Body of pancreas (tissue), 4 donors: ENCODE data around the gene PDE10A.

Source experiments
- POLR2A ChIP-seq, 3 donors: fragments of 450-650 bp; IDR thresholded peaks; one replicate each; pipeline ENCODE4 v1.6.1; 2016; ENCODE audit warnings: antibody characterized with exemption in 3 of 3, mild to moderate bottlenecking in 2 of 3
- TF ChIP-seq, protein P1 (sequence below), 7 experiments: fragments of 450-650 bp in 4 of 7; fragments of 200-600 bp in 3 of 7; sonication (generic) in 3 of 7; IDR thresholded peaks; one replicate each; pipeline ENCODE4 v1.5.1; 2016 to 2019; ENCODE audit warnings: antibody characterized with exemption in 7 of 7

DNA sequence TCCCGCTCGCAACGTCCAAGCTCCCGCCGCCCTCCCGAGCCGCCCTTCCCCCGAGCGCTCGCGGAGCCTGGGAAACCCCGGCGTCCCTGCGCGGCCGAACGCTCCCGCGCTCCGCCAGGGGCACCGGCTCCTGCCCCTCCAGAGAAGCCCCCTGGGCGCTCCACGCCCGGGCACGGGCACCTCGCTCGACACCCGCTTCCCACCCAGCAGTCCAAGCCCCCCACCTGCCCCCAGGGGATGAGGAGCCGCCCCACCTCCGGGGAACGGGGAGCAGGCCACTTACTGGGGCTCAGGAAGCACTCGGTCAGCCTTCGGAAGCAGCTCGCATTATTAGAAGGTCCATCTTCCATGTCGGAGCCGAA is 1.4 kb downstream of the PDE10A start:
- TF ChIP-seq, protein P1, sequence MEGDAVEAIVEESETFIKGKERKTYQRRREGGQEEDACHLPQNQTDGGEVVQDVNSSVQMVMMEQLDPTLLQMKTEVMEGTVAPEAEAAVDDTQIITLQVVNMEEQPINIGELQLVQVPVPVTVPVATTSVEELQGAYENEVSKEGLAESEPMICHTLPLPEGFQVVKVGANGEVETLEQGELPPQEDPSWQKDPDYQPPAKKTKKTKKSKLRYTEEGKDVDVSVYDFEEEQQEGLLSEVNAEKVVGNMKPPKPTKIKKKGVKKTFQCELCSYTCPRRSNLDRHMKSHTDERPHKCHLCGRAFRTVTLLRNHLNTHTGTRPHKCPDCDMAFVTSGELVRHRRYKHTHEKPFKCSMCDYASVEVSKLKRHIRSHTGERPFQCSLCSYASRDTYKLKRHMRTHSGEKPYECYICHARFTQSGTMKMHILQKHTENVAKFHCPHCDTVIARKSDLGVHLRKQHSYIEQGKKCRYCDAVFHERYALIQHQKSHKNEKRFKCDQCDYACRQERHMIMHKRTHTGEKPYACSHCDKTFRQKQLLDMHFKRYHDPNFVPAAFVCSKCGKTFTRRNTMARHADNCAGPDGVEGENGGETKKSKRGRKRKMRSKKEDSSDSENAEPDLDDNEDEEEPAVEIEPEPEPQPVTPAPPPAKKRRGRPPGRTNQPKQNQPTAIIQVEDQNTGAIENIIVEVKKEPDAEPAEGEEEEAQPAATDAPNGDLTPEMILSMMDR (IDR thresholded peaks at IDR 0.05) = no peak
- TF ChIP-seq POLR2A (IDR thresholded peaks at IDR 0.05) = no peak
